GM19467 (cell line): ENCODE measurements around the gene ZBED6.
"Not testable (repeated sequence)": the region's sequence is repeated elsewhere in the genome, so short reads cannot be mapped to it uniquely, and the experiment has no call there.

Experiments
- ATAC-seq: cut with Tn5 transposase; IDR thresholded peaks from one replicate; pipeline ENCODE4 v1.9.1; 2021; ENCODE audit warnings: mild to moderate bottlenecking, moderate library complexity; ENCODE audit not compliant: unreplicated experiment

Gene ZBED6

DNA sequence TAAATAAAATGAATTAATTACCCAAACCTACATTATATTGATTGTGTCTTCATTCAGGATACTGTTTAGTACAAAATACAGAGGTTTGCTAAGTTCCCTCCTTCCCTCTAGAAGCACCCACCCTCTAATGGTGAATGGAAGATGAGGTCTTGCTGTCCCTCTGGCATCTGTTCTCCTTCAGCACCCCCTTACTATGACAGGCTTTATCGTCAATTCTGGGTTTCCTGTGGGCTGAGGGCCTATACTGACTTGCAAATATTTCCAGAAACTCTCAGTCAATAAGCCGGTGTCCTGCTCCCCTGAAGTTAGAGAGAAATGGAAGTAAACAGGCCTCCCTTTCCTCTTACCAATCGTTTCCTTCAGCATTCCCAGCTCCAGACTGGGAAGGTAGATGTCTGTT is 17.3 kb upstream of the ZBED6 start:
- no peak for ATAC-seq

DNA sequence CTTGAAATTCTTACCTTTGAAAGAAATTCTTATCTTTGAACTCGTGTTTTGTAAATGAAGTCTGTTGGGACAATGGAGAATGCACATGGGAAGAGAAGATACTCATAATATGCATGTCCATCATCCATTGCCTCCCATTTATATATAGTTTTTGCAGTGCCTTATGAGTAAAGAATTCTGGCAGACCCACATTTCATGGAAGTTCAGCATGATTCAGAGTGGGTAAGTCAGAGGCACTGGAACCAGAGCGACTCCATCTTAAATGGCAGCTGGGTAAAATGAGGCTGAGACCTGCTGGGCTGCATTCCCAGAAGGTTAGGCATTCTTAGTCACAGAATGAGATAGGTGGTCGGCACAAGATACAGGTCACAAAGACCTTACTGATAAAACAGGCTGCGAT is 16.6 kb upstream of the ZBED6 start:
- no peak for ATAC-seq

DNA sequence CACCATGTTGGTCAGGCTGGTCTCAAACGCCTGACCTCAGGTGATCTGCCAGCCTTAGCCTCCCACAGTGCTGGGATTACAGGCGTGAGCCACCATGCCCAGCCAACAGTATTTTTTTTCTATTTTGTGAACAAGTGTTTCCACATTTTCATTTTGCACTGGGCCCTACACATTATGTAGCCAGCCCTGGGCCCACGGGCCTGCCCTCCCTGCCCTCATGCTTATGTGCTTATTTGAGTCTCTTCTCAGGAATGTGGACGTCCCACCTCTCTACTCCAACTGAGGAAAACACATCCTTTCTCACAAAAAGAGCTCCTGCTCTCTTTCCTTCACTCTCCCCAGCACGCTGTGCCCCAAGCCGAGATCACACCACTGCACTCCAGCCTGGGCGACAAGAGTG is 13.5 kb upstream of the ZBED6 start:
- ATAC-seq: no peak

DNA sequence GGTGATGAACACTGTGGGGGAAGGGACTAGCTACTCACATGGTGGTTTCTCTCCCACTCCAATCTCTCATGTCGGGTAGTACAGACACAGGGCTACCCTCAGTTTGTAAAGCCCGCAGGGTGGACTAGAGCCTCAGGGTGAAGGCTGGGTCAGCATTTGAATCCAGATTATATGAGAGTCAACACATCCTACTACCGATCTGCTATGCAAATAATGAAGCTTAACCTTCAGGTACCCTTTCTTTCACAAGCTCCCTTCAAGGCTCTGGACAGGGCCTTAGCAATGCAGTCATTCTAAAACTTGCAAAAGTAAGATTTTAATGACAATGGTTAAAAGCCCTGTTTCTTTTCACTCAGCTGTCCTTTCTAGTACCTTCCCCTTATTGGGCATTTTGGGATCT is 5.5 kb upstream of the ZBED6 start:
- ATAC-seq: no peak

DNA sequence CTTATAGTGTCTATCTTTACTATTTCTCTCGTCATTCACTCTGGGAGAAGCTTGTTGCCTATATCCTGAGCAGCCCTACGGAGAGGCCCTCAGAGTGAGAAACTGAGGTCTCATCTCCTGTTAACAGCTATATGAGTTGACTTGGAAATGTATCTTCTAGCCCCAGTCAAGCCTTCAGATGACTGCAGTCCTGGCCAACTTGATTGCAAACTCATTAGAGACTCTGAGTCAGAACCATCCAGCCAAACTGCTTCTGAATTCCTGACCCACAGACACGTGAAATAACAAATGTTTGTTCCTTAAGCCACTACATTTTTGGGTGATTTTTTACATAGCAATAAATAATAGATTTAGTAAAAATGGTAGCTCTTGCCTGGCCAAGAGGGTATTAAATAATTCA is 3.9 kb upstream of the ZBED6 start:
- ATAC-seq: no peak

DNA sequence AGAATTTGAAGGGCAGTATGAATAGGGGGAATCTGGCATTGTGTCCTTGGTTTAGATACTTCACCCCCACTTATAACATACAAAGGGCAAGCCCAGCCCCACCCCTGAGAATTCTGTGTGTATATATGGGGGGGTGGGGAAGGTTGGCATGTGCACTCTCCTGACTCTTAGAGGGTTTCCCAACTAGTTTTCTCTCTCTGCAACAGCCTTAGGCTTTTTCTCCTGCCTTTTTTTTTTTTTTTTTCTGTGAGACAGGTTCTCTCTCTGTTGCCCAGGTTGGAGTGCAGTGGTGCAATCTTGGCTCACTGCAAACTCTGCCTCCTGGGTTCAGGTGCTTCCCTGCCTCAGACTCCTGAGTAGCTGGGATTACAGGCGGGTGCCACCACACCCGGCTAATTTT is 2.9 kb upstream of the ZBED6 start:
- ATAC-seq: no peak

DNA sequence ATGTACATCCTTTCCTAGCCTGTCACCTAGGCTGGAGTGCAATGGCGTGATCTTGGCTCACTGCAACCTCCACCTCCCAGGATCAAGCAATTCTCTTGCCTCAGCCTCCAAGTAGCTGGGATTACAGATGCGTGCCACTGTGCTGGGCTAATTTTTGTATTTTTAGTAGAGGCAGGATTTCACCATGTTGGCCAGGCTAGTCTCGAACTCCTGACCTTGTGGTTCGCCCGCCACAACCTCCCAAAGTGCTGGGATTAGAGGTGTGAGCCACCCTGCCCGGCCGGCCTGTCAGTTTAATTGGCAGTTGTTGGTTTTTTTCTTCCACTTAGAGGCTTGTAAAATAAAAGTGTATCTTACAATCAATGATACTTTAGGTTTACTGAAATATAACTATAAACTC is 1.9 kb upstream of the ZBED6 start:
- ATAC-seq: not testable (repeated sequence)

DNA sequence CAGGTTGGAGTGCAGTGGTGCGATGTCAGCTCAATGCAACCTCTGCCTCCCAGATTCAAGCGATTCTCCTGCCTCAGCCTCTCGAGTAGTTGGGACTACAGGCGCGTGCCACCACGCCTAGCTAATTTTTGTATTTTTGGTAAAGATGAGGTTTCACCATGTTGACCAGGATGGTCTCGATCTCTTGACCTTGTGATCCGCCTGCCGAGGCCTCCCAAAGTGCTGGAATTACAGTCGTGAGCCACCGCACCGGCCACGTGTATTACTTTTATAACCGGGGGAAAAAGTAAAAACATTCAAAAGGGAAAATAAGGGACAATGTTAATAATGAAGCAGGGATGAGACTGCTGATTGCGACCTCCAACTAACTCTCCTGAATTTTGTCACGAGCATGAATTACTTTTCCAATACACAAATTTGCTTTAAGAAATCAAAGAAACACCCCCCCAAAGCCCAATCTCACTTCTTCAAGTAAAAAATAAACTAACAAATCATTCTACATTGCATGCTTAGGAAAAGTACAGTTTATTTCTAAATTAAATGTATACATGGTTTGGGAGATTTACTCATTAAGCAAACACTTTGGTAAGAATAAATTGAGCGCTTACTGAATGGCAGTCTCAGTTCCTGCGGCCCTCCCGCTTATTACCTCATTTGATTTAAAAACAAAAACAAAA is 521 bp upstream of the ZBED6 start:
- ATAC-seq: no peak

DNA sequence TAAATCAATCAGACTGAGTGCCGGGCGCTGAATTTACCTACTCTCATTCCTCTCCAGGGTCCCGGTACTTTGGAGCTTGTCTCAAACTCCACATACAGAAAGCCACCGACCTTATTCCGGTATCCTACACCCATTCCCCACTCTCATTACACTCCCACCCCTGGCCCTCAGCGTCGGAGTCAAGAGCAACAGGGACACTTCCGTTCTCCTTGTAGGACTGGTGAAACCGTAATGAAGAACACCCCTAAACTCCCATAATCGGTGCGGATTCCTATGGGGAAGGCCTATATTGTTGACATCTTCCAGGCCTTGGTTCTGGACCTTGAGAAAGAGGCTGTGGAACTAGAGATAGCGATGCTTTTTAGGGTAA is 798 bp downstream of the ZBED6 start:
- ATAC-seq: no peak

DNA sequence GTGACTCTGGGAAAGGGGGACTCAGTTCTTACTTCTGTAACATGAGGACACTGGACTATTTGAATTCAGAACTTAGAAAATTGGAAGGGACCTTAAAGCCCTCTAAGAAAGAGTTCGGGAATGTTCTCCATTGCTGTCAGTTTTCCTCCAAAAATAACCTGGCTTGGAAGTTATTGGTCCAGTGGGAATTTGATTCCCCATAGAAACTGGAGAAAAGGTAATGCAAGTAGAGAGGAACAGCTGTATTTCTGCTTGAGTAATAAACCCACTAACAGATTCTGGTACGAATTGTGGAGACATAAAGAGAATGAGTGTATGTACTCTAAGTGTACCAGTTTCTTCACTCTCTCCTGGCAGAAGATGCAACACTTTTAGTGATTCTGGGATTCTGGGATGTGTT is 1.8 kb downstream of the ZBED6 start:
- no peak for ATAC-seq

DNA sequence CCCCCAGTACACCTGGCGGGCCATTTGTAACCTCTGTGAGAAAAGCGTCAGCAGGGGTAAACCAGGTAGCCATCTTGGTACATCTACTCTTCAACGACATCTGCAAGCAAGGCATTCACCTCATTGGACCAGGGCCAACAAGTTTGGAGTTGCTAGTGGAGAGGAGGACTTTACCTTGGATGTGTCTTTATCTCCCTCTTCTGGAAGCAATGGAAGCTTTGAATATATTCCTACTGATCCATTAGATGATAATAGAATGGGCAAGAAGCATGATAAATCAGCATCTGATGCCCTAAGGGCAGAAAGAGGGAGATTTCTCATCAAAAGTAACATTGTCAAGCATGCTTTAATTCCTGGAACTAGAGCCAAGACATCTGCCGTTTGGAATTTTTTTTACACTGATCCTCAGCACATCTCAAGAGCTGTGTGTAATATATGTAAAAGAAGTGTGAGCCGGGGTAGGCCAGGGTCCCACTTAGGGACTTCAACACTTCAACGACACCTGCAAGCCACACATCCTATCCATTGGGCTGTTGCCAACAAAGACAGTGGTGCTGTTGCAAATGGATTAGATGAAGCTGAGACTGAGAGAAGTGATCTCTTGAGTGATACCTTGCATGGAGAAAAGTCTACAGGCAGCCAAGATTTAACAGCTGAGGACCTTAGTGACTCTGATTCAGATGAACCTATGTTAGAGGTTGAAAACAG is 2.7 kb downstream of the ZBED6 start:
- no peak for ATAC-seq

DNA sequence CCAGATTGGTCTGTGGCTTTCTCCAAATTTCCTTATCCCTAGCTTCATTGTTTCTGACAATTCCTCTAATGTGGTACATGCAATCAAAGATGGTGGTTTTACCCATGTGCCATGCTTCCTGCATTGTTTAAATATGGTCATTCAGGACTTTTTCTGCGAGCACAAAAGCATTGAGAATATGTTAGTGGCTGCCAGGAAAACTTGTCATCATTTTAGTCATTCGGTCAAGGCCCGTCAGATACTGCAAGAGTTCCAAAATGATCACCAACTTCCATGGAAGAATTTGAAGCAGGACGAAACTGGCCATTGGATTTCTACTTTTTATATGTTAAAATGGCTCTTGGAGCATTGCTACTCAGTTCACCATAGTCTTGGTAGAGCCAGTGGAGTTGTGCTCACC is 3.7 kb downstream of the ZBED6 start:
- ATAC-seq: no peak

DNA sequence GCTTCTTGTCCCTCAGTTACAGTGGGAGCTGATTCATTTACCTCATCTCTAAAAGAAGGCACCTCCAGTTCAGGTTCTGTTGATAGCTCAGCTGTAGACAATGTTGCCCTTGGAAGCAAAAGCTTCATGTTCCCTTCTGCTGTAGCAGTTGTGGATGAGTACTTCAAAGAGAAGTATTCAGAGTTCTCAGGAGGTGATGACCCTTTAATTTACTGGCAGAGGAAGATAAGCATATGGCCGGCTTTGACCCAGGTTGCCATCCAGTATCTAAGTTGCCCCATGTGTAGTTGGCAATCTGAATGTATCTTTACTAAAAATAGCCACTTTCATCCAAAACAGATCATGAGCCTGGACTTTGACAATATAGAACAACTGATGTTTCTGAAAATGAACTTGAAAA is 4.5 kb downstream of the ZBED6 start:
- no peak for ATAC-seq

DNA sequence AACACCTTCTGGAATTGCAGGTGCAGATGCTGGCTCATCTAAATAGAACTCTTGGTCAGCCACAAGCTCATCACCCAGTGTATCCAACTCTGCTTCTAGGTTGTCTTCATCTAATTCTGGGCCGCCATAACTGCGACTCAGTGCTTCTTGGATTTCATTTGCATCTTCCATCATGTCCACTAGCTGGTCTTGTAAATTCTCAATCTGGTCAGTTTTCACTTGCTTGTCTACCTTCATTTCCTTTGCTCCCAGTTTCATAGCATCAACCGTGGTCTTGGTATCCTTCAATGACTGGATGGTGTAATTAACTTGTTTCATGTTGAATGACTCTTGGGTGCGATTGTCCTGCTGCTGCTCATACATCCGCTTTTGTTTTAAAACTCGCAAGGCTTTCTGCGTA is 10.3 kb downstream of the ZBED6 start:
- no peak for ATAC-seq

DNA sequence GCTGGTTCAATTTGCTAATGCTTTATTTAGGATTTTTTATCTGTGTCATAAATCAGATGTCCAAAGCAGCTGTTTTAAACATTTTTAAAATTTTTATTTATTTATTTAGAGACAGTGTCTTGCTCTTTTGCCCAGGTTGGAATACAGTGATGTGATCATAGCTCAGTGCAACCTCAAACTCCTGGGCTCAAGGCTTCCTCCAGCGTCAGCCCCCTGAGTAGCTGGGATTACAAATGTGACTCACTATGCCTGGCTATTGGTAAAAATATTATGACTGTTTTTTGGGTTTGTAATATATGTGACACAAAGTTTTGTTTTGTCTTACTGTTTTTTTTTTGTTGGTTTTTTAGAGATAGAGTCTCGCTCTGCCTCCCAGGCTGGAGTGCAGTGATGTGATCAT is 11.8 kb downstream of the ZBED6 start:
- no peak for ATAC-seq

DNA sequence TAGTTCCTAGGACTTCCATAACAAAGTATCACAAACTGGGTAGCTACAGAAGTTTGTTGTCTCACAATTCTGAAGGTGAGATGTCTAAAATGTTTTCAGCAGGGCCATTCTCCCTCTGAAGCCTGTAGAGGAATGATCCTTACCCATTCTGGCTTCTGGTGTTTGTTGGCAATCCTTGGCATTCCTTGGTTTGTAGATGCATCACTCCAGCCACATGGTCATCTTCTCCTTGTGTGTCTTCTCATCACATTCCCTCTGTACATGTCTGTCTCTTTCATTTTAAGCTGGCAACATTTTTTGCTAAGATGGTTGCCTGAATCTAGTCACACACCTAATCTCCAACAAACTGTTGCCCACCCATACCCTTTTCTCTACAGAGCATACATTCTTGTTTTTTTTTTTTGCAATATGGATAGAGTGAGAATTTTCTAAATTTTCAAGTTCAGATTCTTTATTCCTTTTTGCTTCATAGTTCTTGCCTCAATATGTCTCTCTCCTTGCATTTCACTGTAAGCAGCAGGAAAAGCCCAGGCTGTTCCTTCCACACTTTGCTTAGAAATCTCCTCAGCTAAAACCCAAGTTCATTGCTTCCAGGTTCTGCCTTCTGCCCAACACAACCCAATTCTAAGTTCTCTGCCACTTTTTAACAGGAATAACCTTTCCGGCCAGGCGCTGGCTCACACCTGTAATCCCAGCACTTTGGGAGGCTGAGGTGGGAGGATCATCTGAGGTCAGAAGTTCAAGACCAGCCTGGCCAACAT is 18.3 kb downstream of the ZBED6 start:
- ATAC-seq: no peak

DNA sequence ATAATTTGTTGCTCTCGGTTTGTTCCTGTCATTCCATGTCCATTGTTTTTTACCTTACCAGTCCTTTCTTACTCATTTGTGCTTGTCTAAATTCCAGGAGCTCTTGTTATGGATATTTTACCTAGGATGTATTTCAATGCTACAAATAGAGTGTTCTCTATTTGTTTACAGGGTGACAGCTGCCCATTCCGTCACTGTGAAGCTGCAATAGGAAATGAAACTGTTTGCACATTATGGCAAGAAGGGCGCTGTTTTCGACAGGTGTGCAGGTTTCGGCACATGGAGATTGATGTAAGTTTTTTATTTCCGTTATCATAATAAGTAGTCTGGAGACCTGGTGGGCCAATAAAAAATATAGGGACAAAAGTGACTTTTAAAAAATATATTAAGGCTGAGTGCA is 23.0 kb downstream of the ZBED6 start:
- no peak for ATAC-seq

DNA sequence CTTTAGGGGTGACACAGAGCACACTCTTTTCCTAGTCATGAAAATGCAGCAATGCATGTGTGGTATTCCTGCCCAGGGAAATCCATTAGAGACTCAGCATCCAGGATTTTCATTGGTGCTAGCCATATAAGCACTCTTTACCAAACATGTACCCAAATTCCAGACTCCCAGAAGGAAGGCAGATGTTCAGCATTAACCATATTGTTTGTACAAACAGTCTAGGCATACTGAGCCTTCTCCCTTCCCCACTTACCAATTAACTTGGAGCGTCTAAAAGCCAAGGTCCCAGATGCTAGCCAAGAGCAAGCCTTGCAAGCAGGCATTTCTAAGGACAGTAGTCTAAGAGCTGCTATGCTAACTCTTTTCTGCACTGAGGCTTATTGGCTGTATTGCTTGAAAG is 27.9 kb downstream of the ZBED6 start:
- no peak for ATAC-seq

DNA sequence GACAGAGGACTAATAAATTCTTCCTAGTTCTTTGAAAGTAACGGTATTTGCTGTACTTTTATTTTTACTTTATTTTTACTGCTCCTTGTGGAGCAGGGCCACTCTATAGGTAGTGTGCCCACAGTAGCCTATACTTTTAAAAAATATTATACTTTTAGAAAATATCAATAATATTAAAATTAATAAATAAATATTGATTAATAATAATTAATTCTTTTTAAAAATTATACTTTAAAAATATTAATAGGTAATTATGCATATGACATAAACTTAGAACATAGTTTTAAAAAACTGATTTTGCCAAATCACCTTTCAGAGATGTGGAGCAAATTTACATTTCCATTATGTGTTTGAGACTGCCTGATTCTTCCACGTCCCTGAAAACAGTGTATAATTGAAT is 30.8 kb downstream of the ZBED6 start:
- ATAC-seq: no peak

DNA sequence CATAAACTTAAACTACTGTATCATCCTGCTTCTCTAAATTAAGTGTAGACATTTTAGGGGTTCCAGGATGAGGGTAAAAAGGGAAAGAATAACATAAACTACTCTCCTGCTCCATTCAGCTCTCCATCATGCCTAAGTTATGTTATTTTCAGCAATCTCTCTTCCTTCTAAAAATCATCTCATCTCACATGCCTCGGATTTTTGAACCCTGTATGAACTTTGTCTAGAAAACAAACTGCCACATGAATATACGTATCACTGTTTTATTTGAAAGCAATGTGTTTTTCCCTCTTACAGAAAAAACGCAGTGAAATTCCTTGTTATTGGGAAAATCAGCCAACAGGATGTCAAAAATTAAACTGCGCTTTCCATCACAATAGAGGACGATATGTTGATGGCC is 32.6 kb downstream of the ZBED6 start:
- no peak for ATAC-seq

DNA sequence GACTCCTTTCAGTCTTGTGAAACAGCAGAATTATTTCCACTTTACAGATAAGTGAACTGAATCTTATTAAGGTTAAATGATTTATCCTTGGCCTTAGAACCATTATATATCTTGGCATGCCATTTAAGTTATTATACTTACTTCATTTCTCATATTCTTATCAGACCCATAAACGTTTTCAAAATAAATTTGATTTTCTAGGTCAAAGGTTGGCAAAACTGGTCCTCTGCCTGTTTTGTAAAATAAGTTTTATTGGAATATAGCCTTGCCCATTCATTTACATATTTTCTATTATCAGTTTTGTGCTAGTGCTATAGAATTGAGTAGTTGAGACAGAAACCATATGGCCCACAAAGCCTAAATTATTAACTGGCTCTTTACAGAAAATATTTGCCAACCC is 33.1 kb downstream of the ZBED6 start:
- ATAC-seq: no peak

DNA sequence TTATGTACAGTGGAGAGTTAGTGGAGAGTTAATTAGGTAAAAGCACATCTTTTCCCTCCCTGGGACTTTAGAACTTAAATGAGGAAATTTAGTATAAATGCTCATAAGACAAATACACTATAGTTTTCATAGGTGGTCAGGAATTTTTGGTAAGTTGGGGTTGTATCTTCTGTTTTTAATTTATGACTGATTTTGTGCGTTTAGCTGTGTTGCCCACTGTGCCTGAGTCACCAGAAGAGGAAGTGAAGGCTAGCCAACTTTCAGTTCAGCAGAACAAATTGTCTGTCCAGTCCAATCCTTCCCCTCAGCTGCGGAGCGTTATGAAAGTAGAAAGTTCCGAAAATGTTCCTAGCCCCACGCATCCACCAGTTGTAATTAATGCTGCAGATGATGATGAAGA is 33.8 kb downstream of the ZBED6 start:
- not testable (repeated sequence) for ATAC-seq
